ENCODE results near the gene ANP32A. TPM values are rescaled to one million over a fixed set of nuclear protein-coding genes. Genes with fewer than 3 reads are reported as not detected.

Gene ANP32A
- total RNA-seq, 1 donor, result 52.8 TPM

- H3K4me1 ChIP-seq (ENCODE audit: insufficient read depth, low read length), result peaks cover 10% of the 10 kb centered on the region
- H3K9me3 ChIP-seq (ENCODE audit: low read depth, low read length), result no peaks in the 10 kb centered on the region
- H3K27me3 ChIP-seq (ENCODE audit: insufficient read depth, low read length), result no peaks in the 10 kb centered on the region
- no peak overlapping the region for H3K4me3 ChIP-seq (ENCODE audit: low read length)
Measured at GRCh38 chr15:68734881-68735280, 85.8 kb downstream of the ANP32A start.

- Histone ChIP-seq H3K4me3 (ENCODE audit: low read length) (no peak overlapping the region), H3K27me3 (ENCODE audit: insufficient read depth, low read length) (no peaks in the 10 kb centered on the region), H3K4me1 (ENCODE audit: insufficient read depth, low read length) (peaks cover 10% of the 10 kb centered on the region), H3K9me3 (ENCODE audit: low read depth, low read length) (no peaks in the 10 kb centered on the region)
Measured at GRCh38 chr15:68734352-68734751, 86.3 kb downstream of the ANP32A start.

DNA sequence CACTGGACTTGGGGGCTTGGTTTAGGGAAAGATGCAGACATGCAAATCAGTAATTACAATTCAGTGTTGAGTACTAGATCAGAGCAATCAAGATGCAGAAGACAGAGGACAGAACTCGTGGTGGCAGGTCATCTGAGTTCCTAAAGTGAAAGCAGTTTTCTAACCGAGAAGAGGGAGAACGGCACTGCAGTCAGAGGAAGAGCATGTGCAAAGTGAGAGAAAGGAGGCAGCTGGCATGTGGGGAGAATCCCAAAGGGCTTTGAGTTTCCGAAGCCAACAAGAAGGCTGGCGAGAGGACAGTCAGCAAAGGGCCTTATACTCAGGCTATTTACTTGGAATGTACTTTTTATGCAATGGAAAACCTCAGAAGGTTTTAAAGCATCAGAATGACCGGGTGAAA lies 87.0 kb downstream of the ANP32A start:
- H3K4me3 ChIP-seq (ENCODE audit: low read length), result no peak overlapping the region

GRCh38 chr15:68732451-68732850 lies 88.2 kb downstream of the ANP32A start:
- H3K9me3 ChIP-seq (ENCODE audit: low read depth, low read length), result no peaks in the 10 kb centered on the region
- no peak overlapping the region for H3K4me3 ChIP-seq (ENCODE audit: low read length)
- H3K27me3 ChIP-seq (ENCODE audit: insufficient read depth, low read length), result no peaks in the 10 kb centered on the region
- H3K4me1 ChIP-seq (ENCODE audit: insufficient read depth, low read length), result peaks cover 10% of the 10 kb centered on the region

More for the DNA sequence above, 87.0 kb downstream of the ANP32A start:
- Histone ChIP-seq H3K9me3 (ENCODE audit: low read depth, low read length) (no peaks in the 10 kb centered on the region), H3K27me3 (ENCODE audit: insufficient read depth, low read length) (no peaks in the 10 kb centered on the region), H3K4me1 (ENCODE audit: insufficient read depth, low read length) (peaks cover 10% of the 10 kb centered on the region)

DNA sequence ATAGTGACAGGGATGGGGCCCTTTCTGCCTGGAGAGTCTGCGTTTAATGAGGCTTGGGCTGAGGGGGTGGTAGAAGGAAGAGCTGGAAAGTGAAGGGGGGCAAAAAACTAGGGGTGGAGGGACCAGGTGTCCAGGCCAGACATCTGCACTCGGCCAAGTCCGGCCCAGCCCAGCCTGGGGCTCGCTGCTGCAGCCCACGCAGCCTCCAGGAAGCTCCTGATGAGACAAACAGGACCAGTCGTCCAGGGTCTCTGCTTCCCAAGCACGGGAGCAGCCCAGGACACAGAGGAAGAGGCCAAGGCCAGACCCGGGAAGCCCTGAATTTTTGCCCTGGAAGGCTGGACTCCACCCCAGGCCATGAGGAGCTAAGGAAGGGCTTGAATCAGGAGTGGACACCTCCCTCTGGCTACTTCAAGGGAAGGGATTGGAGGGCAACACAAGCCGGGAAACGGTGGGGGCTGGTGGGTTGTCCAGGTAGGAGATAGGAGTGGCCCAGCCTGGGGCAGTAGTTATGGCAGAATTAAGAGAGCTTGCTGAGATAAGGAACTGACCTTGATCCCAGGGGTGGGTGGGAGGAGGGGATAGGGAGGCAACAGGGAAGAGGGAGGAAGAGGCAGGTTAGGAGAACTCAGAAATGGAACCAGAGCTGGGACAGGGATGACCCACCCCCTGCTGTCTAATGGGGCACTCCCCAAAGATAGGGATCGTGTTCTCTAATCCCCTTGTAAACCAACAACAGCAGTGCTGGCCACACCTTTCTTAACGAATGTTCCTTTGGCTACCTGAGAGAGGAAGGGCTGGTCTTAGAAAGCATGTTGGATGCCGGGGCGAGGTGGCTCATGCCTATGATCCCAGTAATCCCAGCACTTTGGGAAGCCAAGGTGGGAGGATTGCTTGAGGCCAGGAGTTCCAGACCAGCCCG lies 89.5 kb downstream of the ANP32A start:
- H3K9me3 ChIP-seq (ENCODE audit: low read depth, low read length), result no peaks in the 10 kb centered on the region
- no peak overlapping the region for H3K4me3 ChIP-seq (ENCODE audit: low read length)
- H3K27me3 ChIP-seq (ENCODE audit: insufficient read depth, low read length), result no peaks in the 10 kb centered on the region
- H3K4me1 ChIP-seq (ENCODE audit: insufficient read depth, low read length), result peaks cover 12% of the 10 kb centered on the region

DNA sequence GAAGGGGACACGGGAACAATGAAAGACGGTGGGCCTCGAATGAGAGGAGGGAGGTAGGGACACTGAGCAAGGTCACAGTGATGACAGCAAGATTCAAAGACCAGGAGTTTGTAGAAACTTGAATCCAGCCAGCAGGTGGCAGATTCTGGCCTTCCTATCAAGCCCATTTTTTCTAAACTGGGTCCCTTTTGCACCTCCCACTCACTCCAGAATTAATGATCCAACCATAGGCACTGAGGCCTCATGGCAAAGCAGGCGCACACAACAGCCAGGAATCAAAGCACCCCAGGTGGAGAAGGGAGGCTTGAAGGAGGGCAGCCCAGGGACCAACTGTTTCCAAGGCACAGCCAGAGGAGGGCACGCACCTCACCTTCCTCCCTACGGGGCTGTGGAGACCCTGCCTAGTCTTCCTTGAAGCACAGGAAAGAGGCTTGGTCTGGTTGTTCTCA lies 90.2 kb downstream of the ANP32A start:
- Histone ChIP-seq H3K4me3 (ENCODE audit: low read length) (no peak overlapping the region), H3K9me3 (ENCODE audit: low read depth, low read length) (no peaks in the 10 kb centered on the region), H3K4me1 (ENCODE audit: insufficient read depth, low read length) (peaks cover 20% of the 10 kb centered on the region), H3K27me3 (ENCODE audit: insufficient read depth, low read length) (no peaks in the 10 kb centered on the region)

- no peak overlapping the region for H3K4me3 ChIP-seq (ENCODE audit: low read length)
Measured at GRCh38 chr15:68729789-68730411, 90.8 kb downstream of the ANP32A start.

More at GRCh38 chr15:68729789-68730411, 90.8 kb downstream of the ANP32A start:
- Histone ChIP-seq H3K27me3 (ENCODE audit: insufficient read depth, low read length) (no peaks in the 10 kb centered on the region), H3K4me1 (ENCODE audit: insufficient read depth, low read length) (peaks cover 21% of the 10 kb centered on the region), H3K9me3 (ENCODE audit: low read depth, low read length) (no peaks in the 10 kb centered on the region)

Other genes with a start within 250 kb of the ANP32A start
- gene CORO2B, start 241.9 kb downstream of the ANP32A start, total RNA-seq, result 0.10 TPM
- gene SPESP1, start 109.6 kb upstream of the ANP32A start, total RNA-seq, result 0.21 TPM
- not detected for gene NOX5, start 193.8 kb upstream of the ANP32A start, total RNA-seq